ENCODE data around the gene PADI3.
"Not testable (repeated sequence)": the region's sequence is repeated elsewhere in the genome, so short reads cannot be mapped to it uniquely, and the experiment has no call there.

PADI3 gene

GRCh38 chr1:17239420-17239819 lies 9.5 kb upstream of the PADI3 start:
- H3K4me3 ChIP-seq (ENCODE audit: low read depth, low read length): no peak overlapping the region

- not testable (repeated sequence) for H3K4me3 ChIP-seq (ENCODE audit: low read depth, low read length)
Observed at GRCh38 chr1:17241011-17241779, 7.7 kb upstream of the PADI3 start.

- not testable (repeated sequence) for H3K4me3 ChIP-seq (ENCODE audit: low read depth, low read length)
Observed at GRCh38 chr1:17241780-17242074, 7.2 kb upstream of the PADI3 start.

GRCh38 chr1:17243274-17243673 lies 5.6 kb upstream of the PADI3 start:
- no peak overlapping the region for H3K4me3 ChIP-seq (ENCODE audit: low read depth, low read length)

- H3K4me3 ChIP-seq (ENCODE audit: low read depth, low read length): no peak overlapping the region
Observed at GRCh38 chr1:17244821-17245740, 3.8 kb upstream of the PADI3 start.

GRCh38 chr1:17245816-17246325 lies 3.0 kb upstream of the PADI3 start:
- H3K4me3 ChIP-seq (ENCODE audit: low read depth, low read length): no peak overlapping the region

- no peak overlapping the region for H3K4me3 ChIP-seq (ENCODE audit: low read depth, low read length)
Observed at GRCh38 chr1:17246971-17247370, 1.9 kb upstream of the PADI3 start.

GRCh38 chr1:17250601-17251000 lies 1.7 kb downstream of the PADI3 start:
- H3K4me3 ChIP-seq (ENCODE audit: low read depth, low read length): no peak overlapping the region

GRCh38 chr1:17251246-17251645 lies 2.3 kb downstream of the PADI3 start:
- H3K4me3 ChIP-seq (ENCODE audit: low read depth, low read length): no peak overlapping the region

GRCh38 chr1:17251701-17252376 lies 2.9 kb downstream of the PADI3 start:
- H3K4me3 ChIP-seq (ENCODE audit: low read depth, low read length): no peak overlapping the region

- no peak overlapping the region for H3K4me3 ChIP-seq (ENCODE audit: low read depth, low read length)
Observed at GRCh38 chr1:17255336-17255735, 6.4 kb downstream of the PADI3 start.

GRCh38 chr1:17258116-17258757 lies 9.3 kb downstream of the PADI3 start:
- H3K4me3 ChIP-seq (ENCODE audit: low read depth, low read length): no peak overlapping the region

- no peak overlapping the region for H3K4me3 ChIP-seq (ENCODE audit: low read depth, low read length)
Observed at GRCh38 chr1:17258758-17259130, 9.8 kb downstream of the PADI3 start.

GRCh38 chr1:17259233-17259873 lies 10.5 kb downstream of the PADI3 start:
- H3K4me3 ChIP-seq (ENCODE audit: low read depth, low read length): no peak overlapping the region

GRCh38 chr1:17260264-17260663 lies 11.4 kb downstream of the PADI3 start:
- H3K4me3 ChIP-seq (ENCODE audit: low read depth, low read length): no peak overlapping the region

GRCh38 chr1:17260738-17261137 lies 11.8 kb downstream of the PADI3 start:
- no peak overlapping the region for H3K4me3 ChIP-seq (ENCODE audit: low read depth, low read length)

GRCh38 chr1:17263936-17264335 lies 15.0 kb downstream of the PADI3 start:
- no peak overlapping the region for H3K4me3 ChIP-seq (ENCODE audit: low read depth, low read length)

- no peak overlapping the region for H3K4me3 ChIP-seq (ENCODE audit: low read depth, low read length)
Observed at GRCh38 chr1:17264470-17264869, 15.6 kb downstream of the PADI3 start.

GRCh38 chr1:17265162-17265561 lies 16.3 kb downstream of the PADI3 start:
- no peak overlapping the region for H3K4me3 ChIP-seq (ENCODE audit: low read depth, low read length)

GRCh38 chr1:17265950-17266349 lies 17.1 kb downstream of the PADI3 start:
- no peak overlapping the region for H3K4me3 ChIP-seq (ENCODE audit: low read depth, low read length)
